HepG2 (cell line): ENCODE measurements around the gene FBXO28. TPM values are rescaled to one million over a fixed set of nuclear protein-coding genes. Genes with fewer than 3 reads are reported as not detected.

Experiments used
- AGO1 ChIP-seq: fragments of 200-400 bp; formaldehyde crosslinking; IDR thresholded peaks from 2 replicates; pipeline ENCODE4 v1.6.1; 2017; ENCODE audit warnings: mild to moderate bottlenecking, low read depth, low read length, moderate library complexity; ENCODE audit not compliant: poor library complexity, severe bottlenecking
- BRCA1 ChIP-seq: sonication (generic); formaldehyde crosslinking; IDR thresholded peaks from 2 replicates; pipeline ENCODE4 v1.4.0; 2020; ENCODE audit warnings: missing genetic modification reagents
- ETS1 ChIP-seq: sonication (generic); formaldehyde crosslinking; IDR thresholded peaks from 2 replicates; pipeline ENCODE4 v1.4.0; 2020; ENCODE audit warnings: missing genetic modification reagents
- ISX ChIP-seq: sonication (generic); formaldehyde crosslinking; conservative IDR thresholded peaks from 2 replicates; pipeline ENCODE4 v1.5.0; 2020; ENCODE audit warnings: missing genetic modification reagents
- MIER3 ChIP-seq: IDR thresholded peaks from 2 replicates; pipeline ENCODE4 v1.6.1; 2016; ENCODE audit warnings: missing compliant biosample characterization, borderline replicate concordance
- MTF1 ChIP-seq: sonication (generic); formaldehyde crosslinking; IDR thresholded peaks from 2 replicates; pipeline ENCODE4 v1.5.0; 2020; ENCODE audit warnings: missing genetic modification reagents
- POLR2G ChIP-seq: fragments of 200-400 bp; formaldehyde crosslinking; IDR thresholded peaks from 2 replicates; pipeline ENCODE4 v1.6.1; 2018; ENCODE audit warnings: mild to moderate bottlenecking, low read depth, low read length, moderate library complexity
- RBFOX2 ChIP-seq: fragments of 200-400 bp; formaldehyde crosslinking; IDR thresholded peaks from 2 replicates; pipeline ENCODE4 v1.6.1; 2017; ENCODE audit warnings: low read depth, mild to moderate bottlenecking, low read length
- SIX1 ChIP-seq: sonication (generic); formaldehyde crosslinking; IDR thresholded peaks from 2 replicates; pipeline ENCODE4 v1.4.0; 2020; ENCODE audit warnings: missing genetic modification reagents, borderline replicate concordance
- SP1 ChIP-seq, 2 experiments: fragments of 450-650 bp in 1 of 2; sonication (generic) in 1 of 2; formaldehyde crosslinking in 1 of 2; IDR thresholded peaks; 2 replicates each; pipeline versions ENCODE4 v1.4.0 to v1.6.1; 2016 to 2020; ENCODE audit warnings: missing genetic modification reagents in 1 of 2
- TRIM22 ChIP-seq: fragments of 450-650 bp; IDR thresholded peaks from 2 replicates; pipeline ENCODE4 v1.6.1; 2017
- ZNF225 ChIP-seq: sonication (generic); formaldehyde crosslinking; IDR thresholded peaks from 2 replicates; pipeline ENCODE4 v1.4.0; 2020; ENCODE audit warnings: mild to moderate bottlenecking, missing genetic modification reagents
- ZNF275 ChIP-seq: sonication (generic); formaldehyde crosslinking; IDR thresholded peaks from 2 replicates; pipeline ENCODE4 v1.8.0; 2022; ENCODE audit warnings: missing genetic modification reagents, mild to moderate bottlenecking, inconsistent platforms, borderline replicate concordance
- ZNF292 ChIP-seq: sonication (generic); formaldehyde crosslinking; IDR thresholded peaks from 2 replicates; pipeline ENCODE4 v1.8.1; 2022; ENCODE audit warnings: mild to moderate bottlenecking, low read depth, missing genetic modification reagents, borderline replicate concordance
- ZNF609 ChIP-seq: sonication (generic); formaldehyde crosslinking; IDR thresholded peaks from 2 replicates; pipeline ENCODE4 v1.4.0; 2020; ENCODE audit warnings: mild to moderate bottlenecking, missing genetic modification reagents, borderline replicate concordance
- ZNF768 ChIP-seq: sonication (generic); formaldehyde crosslinking; IDR thresholded peaks from 2 replicates; pipeline ENCODE4 v1.4.0; 2020; ENCODE audit warnings: missing genetic modification reagents
- ZNF790 ChIP-seq: sonication (generic); formaldehyde crosslinking; IDR thresholded peaks from 2 replicates; pipeline ENCODE4 v1.8.0; 2022; ENCODE audit warnings: missing genetic modification reagents, mild to moderate bottlenecking, borderline replicate concordance
- ZUFSP ChIP-seq: sonication (generic); formaldehyde crosslinking; IDR thresholded peaks from 2 replicates; pipeline ENCODE4 v1.9.0; 2021; ENCODE audit warnings: missing genetic modification reagents, mild to moderate bottlenecking, borderline replicate concordance
- polyA plus RNA-seq, 8 experiments: library from polyadenylated mRNA; depleted of rRNA in 3 of 8; stranded (reverse) in 7 of 8; unstranded in 1 of 8; fragments of >200 nt; fragmentation: Illumina TruSeq in 4 of 8; extraction: Trizol in 4 of 8; gene quantifications; 2 replicates each; pipeline versions ENCODE4 v1.2.1 to v1.2.3, GENCODE V29; 2011 to 2016; ENCODE audit warnings: low read depth in 4 of 8, missing spikeins in 1 of 8, mixed read lengths in 1 of 8; ENCODE audit not compliant: insufficient read depth in 1 of 8
- total RNA-seq, 5 experiments: library from RNA; depleted of rRNA; stranded (reverse); fragments of >200 nt; fragmentation: Illumina TruSeq; extraction: Trizol; gene quantifications; 2 replicates each; pipeline ENCODE4 v1.2.3, GENCODE V29; 2016; ENCODE audit warnings: low read depth in 1 of 5

Gene FBXO28
- total and polyA plus RNA-seq, 2 of the 13 experiments (the other 11 are each of a cell fraction or from before 2014, with no cell fraction given): 8.5 to 29.1 TPM

GRCh38 chr1:224113918-224114786 lies at the start of gene FBXO28 (continued):
- peak; percentile 94 for TF ChIP-seq RBFOX2
- TF ChIP-seq SIX1 (CRISPR knock-in tag): no peak
- no peak for TF ChIP-seq AGO1
- TF ChIP-seq ZNF768: peak; percentile 66
- no peak for TF ChIP-seq ISX (CRISPR knock-in tag)
- TF ChIP-seq SP1 (IDR thresholded peaks at IDR 0.05): no peak
- TF ChIP-seq SP1 (CRISPR knock-in tag; IDR thresholded peaks at IDR 0.05): peak; percentile 67
- TF ChIP-seq ZNF292 (CRISPR knock-in tag): no peak
- TF ChIP-seq ZNF275 (CRISPR knock-in tag): no peak
- no peak for TF ChIP-seq ZUFSP (CRISPR knock-in tag)
- no peak for TF ChIP-seq ZNF790
- peak; percentile 51; the same call in 1 of the 2 replicates for TF ChIP-seq ZNF225 (CRISPR knock-in tag)
- TF ChIP-seq POLR2G: peak; percentile 98
- no peak for TF ChIP-seq BRCA1
- TF ChIP-seq TRIM22: no peak
- no peak for TF ChIP-seq ETS1 (CRISPR knock-in tag)
- TF ChIP-seq MIER3: peak; percentile 73; the same call in 1 of the 2 replicates
- TF ChIP-seq ZNF609 (CRISPR knock-in tag): peak; percentile 46; the same call in 1 of the 2 replicates
- TF ChIP-seq MTF1 (CRISPR knock-in tag): no peak
